PC-3 (cell line): ENCODE measurements around the gene PRKX.

ENCODE experiments used
- CTCF ChIP-seq: fragments of 300-600 bp; sonication (generic); conservative IDR thresholded peaks from 2 replicates; pipeline ENCODE4 v1.5.1; 2017; ENCODE audit warnings: antibody characterized with exemption, low read depth, mild to moderate bottlenecking, low read length
- EZH2 ChIP-seq: fragments of 300-600 bp; sonication (generic); IDR thresholded peaks from one replicate; pipeline ENCODE4 v1.6.1; 2017; ENCODE audit warnings: antibody characterized with exemption, mild to moderate bottlenecking, low read length; ENCODE audit not compliant: unreplicated experiment
- EZH2phosphoT487 ChIP-seq: fragments of 300-600 bp; sonication (generic); IDR thresholded peaks from 2 replicates; pipeline ENCODE4 v1.6.1; 2018; ENCODE audit warnings: mild to moderate bottlenecking, antibody characterized with exemption, low read length, borderline replicate concordance

GRCh38 chrX:3678328-3678727, 35.1 kb downstream of the PRKX start:
- no peak for TF ChIP-seq CTCF
- no peak for TF ChIP-seq EZH2phosphoT487
- TF ChIP-seq EZH2: no peak
